Fibroblast of lung (primary cell): ENCODE results near the gene JMJD1C. TPM values are rescaled to one million over a fixed set of nuclear protein-coding genes. Genes with fewer than 3 reads are reported as not detected.

Source experiments
- DNase-seq, 2 donors: peaks; one replicate each; pipeline versions ENCODE4 v3.0.0 to v3.0.0-alpha.2; 2010; ENCODE audit warnings: low read depth in 2 of 2
- H2AFZ ChIP-seq: 2 replicates; pipeline ENCODE4 v1.5.1; 2012; ENCODE audit warnings: low read length, control low read depth, inconsistent platforms
- H3K27ac ChIP-seq: 2 replicates; pipeline ENCODE4 v1.5.1; 2011; ENCODE audit warnings: low read length, control low read depth; ENCODE audit not compliant: insufficient read depth
- H3K27me3 ChIP-seq: 2 replicates; pipeline ENCODE4 v1.5.1; 2011; ENCODE audit warnings: mild to moderate bottlenecking, low read length; ENCODE audit not compliant: control insufficient read depth, insufficient read depth
- H3K36me3 ChIP-seq: 2 replicates; pipeline ENCODE4 v1.5.1; 2011; ENCODE audit warnings: low read length; ENCODE audit not compliant: control insufficient read depth, insufficient read depth
- H3K4me1 ChIP-seq: 2 replicates; pipeline ENCODE4 v1.5.1; 2011; ENCODE audit warnings: low read length; ENCODE audit not compliant: control insufficient read depth, insufficient read depth; ENCODE audit errors: extremely low read depth
- H3K4me2 ChIP-seq: 2 replicates; pipeline ENCODE4 v1.5.1; 2011; ENCODE audit warnings: low read length, control low read depth; ENCODE audit not compliant: insufficient read depth; ENCODE audit errors: extremely low read depth
- H3K4me3 ChIP-seq, 4 experiments: fragments of 200-600 bp in 1 of 4; sonication (generic) in 1 of 4; replicated peaks in 1 of 4; 2 replicates each; pipeline ENCODE4 v1.5.1; 2011 to 2016; ENCODE audit warnings: low read length in 4 of 4, low read depth in 3 of 4, mild to moderate bottlenecking in 3 of 4, control low read depth in 2 of 4, inconsistent platforms in 1 of 4, mixed read lengths in 1 of 4; ENCODE audit not compliant: insufficient read depth in 1 of 4; ENCODE audit errors: control extremely low read depth in 1 of 4
- H3K79me2 ChIP-seq: 2 replicates; pipeline ENCODE4 v1.5.1; 2012; ENCODE audit warnings: mild to moderate bottlenecking, low read length, inconsistent platforms; ENCODE audit not compliant: control insufficient read depth, insufficient read depth
- H3K9ac ChIP-seq: 2 replicates; pipeline ENCODE4 v1.5.1; 2011; ENCODE audit warnings: mild to moderate bottlenecking, low read length, control low read depth; ENCODE audit not compliant: insufficient read depth
- H3K9me3 ChIP-seq: 2 replicates; pipeline ENCODE4 v1.5.1; 2012; ENCODE audit warnings: low read depth, low read length; ENCODE audit not compliant: control insufficient read depth, insufficient read depth
- H4K20me1 ChIP-seq: 2 replicates; pipeline ENCODE4 v1.5.1; 2011; ENCODE audit warnings: low read length; ENCODE audit not compliant: control insufficient read depth, insufficient read depth; ENCODE audit errors: extremely low read depth
- EZH2 ChIP-seq: IDR thresholded peaks from 2 replicates; pipeline ENCODE4 v1.5.1; 2012; ENCODE audit warnings: low read length, control low read depth, mild to moderate bottlenecking; ENCODE audit errors: missing control alignments
- polyA plus RNA-seq, 2 donors: library from polyadenylated mRNA; depleted of rRNA in 1 of 2; stranded (reverse) in 1 of 2; unstranded in 1 of 2; fragments of >200 nt; gene quantifications; 2 replicates each; pipeline ENCODE4 v1.2.1, GENCODE V29; 2011 to 2012; ENCODE audit warnings: missing spikeins in 1 of 2
- total RNA-seq: library from RNA; depleted of rRNA; stranded (reverse); fragments of >200 nt; gene quantifications from 2 replicates; pipeline ENCODE4 v1.2.1, GENCODE V29; 2014
- TF ChIP-seq, protein P1 (sequence below), 2 donors: IDR thresholded peaks in 1 of 2; conservative IDR thresholded peaks in 1 of 2; 1 replicate in 1 of 2; 2 replicates in 1 of 2; pipeline ENCODE4 v1.5.1; 2011 to 2012; ENCODE audit warnings: low read length in 2 of 2, control low read depth in 1 of 2, inconsistent platforms in 1 of 2, low read depth in 1 of 2, mild to moderate bottlenecking in 1 of 2

JMJD1C gene
- total and polyA plus RNA-seq, 2 donors (not counting 1 experiment from before 2014, with no cell fraction given), result 39.9 to 67.0 TPM

DNA sequence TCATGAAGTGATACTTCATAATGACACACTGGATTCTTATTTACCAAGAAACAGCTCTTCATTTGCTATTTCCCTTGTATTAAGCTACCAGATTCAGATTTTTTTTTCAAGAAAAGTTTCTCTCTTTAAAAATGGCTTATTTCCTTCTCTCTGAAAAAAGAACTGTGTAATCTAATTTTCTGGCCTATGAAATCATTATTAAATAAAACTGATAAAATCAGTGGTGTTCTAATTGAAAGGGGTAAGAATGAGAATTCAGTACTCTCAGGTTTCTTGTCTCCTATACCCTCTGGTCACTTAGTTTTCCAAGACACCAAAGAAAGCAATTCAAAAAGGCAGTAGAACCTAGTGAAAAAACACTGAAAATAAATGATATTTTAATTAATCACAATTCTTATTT lies 10.3 kb downstream of the JMJD1C start:
- no peak for DNase-seq
- H3K27ac ChIP-seq, result no peak overlapping the region
- H4K20me1 ChIP-seq, result no peaks in the 10 kb centered on the region
- no peaks in the 10 kb centered on the region for H3K27me3 ChIP-seq
- TF ChIP-seq, protein P1, sequence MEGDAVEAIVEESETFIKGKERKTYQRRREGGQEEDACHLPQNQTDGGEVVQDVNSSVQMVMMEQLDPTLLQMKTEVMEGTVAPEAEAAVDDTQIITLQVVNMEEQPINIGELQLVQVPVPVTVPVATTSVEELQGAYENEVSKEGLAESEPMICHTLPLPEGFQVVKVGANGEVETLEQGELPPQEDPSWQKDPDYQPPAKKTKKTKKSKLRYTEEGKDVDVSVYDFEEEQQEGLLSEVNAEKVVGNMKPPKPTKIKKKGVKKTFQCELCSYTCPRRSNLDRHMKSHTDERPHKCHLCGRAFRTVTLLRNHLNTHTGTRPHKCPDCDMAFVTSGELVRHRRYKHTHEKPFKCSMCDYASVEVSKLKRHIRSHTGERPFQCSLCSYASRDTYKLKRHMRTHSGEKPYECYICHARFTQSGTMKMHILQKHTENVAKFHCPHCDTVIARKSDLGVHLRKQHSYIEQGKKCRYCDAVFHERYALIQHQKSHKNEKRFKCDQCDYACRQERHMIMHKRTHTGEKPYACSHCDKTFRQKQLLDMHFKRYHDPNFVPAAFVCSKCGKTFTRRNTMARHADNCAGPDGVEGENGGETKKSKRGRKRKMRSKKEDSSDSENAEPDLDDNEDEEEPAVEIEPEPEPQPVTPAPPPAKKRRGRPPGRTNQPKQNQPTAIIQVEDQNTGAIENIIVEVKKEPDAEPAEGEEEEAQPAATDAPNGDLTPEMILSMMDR (conservative IDR thresholded peaks at IDR 0.05 in 1 of 2, IDR thresholded peaks at IDR 0.05 in 1 of 2; ENCODE audit: low read depth in 1 of 2, low read length in 2 of 2), result no peak
- TF ChIP-seq EZH2, result no peak
- peaks cover 66% of the 10 kb centered on the region for H3K79me2 ChIP-seq
- no peak overlapping the region for H3K4me2 ChIP-seq
- no peak overlapping the region for H3K4me3 ChIP-seq
- no peaks in the 10 kb centered on the region for H3K9me3 ChIP-seq
- no peak overlapping the region for H2AFZ ChIP-seq
- H3K4me1 ChIP-seq, result peaks cover 3% of the 10 kb centered on the region
- no peak overlapping the region for H3K9ac ChIP-seq
- H3K36me3 ChIP-seq, result no peaks in the 10 kb centered on the region

DNA sequence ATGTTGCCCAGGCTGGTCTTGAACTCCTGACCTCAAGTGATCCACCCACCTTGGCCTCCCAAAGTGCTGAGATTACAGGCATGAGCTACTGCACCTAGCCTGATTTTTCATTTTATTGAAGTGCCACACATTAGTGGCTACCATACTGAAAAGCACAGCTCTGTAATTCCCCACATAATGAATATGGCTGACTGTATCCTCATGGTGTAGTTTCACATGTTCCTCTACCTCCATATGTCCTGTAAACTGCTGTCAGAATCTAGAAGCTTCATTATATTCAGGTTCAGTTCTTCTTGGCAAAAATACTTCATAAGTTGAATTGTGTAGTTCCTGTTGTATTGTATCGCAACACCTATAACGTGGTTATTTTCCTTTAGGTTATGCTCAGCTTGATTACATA lies 11.1 kb downstream of the JMJD1C start:
- Histone ChIP-seq H3K4me1 (peaks cover 3% of the 10 kb centered on the region), H4K20me1 (no peaks in the 10 kb centered on the region), H3K9me3 (no peaks in the 10 kb centered on the region), H3K27ac (no peak overlapping the region), H3K27me3 (no peaks in the 10 kb centered on the region), H3K4me2 (no peak overlapping the region), H2AFZ (no peak overlapping the region), H3K36me3 (no peaks in the 10 kb centered on the region), H3K9ac (no peak overlapping the region), H3K79me2 (peaks cover 65% of the 10 kb centered on the region), H3K4me3 (no peak overlapping the region)
- DNase-seq, result no peak
- no peak for TF ChIP-seq EZH2
- TF ChIP-seq, protein P1 (conservative IDR thresholded peaks at IDR 0.05 in 1 of 2, IDR thresholded peaks at IDR 0.05 in 1 of 2; ENCODE audit: low read depth in 1 of 2, low read length in 2 of 2), result no peak

DNA sequence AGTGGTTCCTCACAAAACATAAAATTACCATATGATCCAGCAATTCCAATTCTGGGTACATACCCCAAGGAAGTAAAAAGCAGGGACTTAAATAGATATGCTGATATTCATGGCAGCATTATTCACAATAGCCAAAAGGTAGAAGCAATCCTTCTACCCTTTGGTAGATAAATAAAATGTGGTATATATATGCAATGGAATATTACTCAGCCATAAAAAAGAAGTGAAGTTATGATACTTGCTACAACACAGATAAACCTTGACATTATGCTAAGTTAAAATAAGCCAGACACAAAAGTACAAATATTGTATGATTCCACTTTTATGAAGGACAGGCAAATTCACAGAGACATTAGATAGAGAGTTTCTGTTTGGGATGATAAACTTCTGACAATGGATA lies 13.3 kb downstream of the JMJD1C start:
- Histone ChIP-seq H3K4me2 (no peak overlapping the region), H3K36me3 (no peaks in the 10 kb centered on the region), H3K4me3 (no peak overlapping the region), H3K79me2 (peaks cover 60% of the 10 kb centered on the region), H2AFZ (no peak overlapping the region), H3K9ac (no peak overlapping the region), H4K20me1 (no peaks in the 10 kb centered on the region), H3K27me3 (no peaks in the 10 kb centered on the region), H3K4me1 (peaks cover 3% of the 10 kb centered on the region), H3K9me3 (no peaks in the 10 kb centered on the region), H3K27ac (no peak overlapping the region)
- DNase-seq, result no peak
- TF ChIP-seq, protein P1 (conservative IDR thresholded peaks at IDR 0.05 in 1 of 2, IDR thresholded peaks at IDR 0.05 in 1 of 2; ENCODE audit: low read depth in 1 of 2, low read length in 2 of 2), result no peak
- TF ChIP-seq EZH2, result no peak
